Activated CD4-positive, alpha-beta memory T cell treated with anti-CD3 and anti-CD28 coated beads, Interleukin-2, amount 10 ng/mL, durations not matched to agents 7 days and 5 days (primary cell): ENCODE measurements around the gene TREX2. TPM values are rescaled to one million over a fixed set of nuclear protein-coding genes. Genes with fewer than 3 reads are reported as not detected.

Experiments used
- CTCF ChIA-PET: fragments of 350-600 bp; sonication (Branson Sonifier 250); formaldehyde crosslinking; loops from one replicate; lab custom pipeline; 2021; ENCODE audit warnings: antibody characterized with exemption, inconsistent platforms; lab: Charles Lee
- POLR2A ChIA-PET: fragments of 350-600 bp; sonication (Branson Sonifier 250); formaldehyde crosslinking; loops from one replicate; lab custom pipeline; 2021; ENCODE audit warnings: antibody characterized with exemption; lab: Charles Lee
- DNase-seq: peaks from one replicate; pipeline ENCODE4 v3.0.0-alpha.2; 2020
- H3K27ac Mint-ChIP-seq: one replicate; pipeline ENCODE4 v1.8.0; 2021; ENCODE audit warnings: mild to moderate bottlenecking, mixed read lengths
- H3K27me3 Mint-ChIP-seq: one replicate; pipeline ENCODE4 v1.8.0; 2021; ENCODE audit warnings: mixed read lengths
- H3K36me3 Mint-ChIP-seq: one replicate; pipeline ENCODE4 v1.8.0; 2021; ENCODE audit warnings: low read depth, mixed read lengths
- H3K4me1 Mint-ChIP-seq: one replicate; pipeline ENCODE4 v1.8.0; 2021; ENCODE audit warnings: mixed read lengths
- H3K4me3 Mint-ChIP-seq: one replicate; pipeline ENCODE4 v1.8.0; 2021; ENCODE audit warnings: mild to moderate bottlenecking, mixed read lengths
- H3K9me3 Mint-ChIP-seq: one replicate; pipeline ENCODE4 v1.8.0; 2021; ENCODE audit warnings: mixed read lengths
- total RNA-seq, 2 experiments: library from RNA; stranded (reverse); gene quantifications; one replicate each; pipeline ENCODE4 v1.2.3, GENCODE V29; 2021

Gene TREX2
- total RNA-seq, 2 experiments from 2014 or later: 1.1 to 1.8 TPM

DNA sequence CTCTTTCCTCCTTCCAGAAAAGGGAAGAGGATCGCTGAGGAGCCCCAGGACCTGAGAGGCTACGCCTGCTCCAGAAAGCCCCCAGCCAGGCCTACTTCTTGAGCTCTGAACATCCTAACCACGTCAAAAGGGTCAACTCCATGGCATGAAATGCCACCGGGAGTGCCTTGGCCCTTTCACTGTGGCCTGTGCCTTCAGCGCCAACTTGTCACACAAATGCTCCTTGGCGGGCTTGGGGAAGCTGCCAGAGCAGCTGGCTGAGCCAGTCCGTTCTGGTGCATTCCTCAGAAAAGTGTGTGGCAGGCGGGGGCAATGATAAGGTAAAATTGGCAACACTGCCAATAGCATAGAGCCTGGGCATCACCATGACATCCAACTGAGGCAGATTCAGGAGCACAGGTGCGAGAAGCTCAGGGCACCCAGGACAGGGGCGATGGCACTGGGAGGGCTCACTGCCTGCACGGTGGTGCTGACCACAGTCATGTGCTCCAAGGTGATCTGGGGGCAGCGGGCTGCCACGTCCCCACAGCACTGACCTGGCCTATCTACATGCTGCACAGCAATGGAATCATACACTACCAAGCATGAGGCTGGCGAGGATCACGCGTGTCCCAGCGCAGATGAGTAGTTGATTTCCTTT is 12.1 kb upstream of the TREX2 start:
- DNase-seq: no peak
- Mint-ChIP-seq H3K4me1 (no peaks in the 10 kb centered on the region), H3K27me3 (no peaks in the 10 kb centered on the region), H3K36me3 (peaks cover 9% of the 10 kb centered on the region), H3K4me3 (no peak overlapping the region), H3K27ac (no peak overlapping the region), H3K9me3 (no peaks in the 10 kb centered on the region)
- ChIA-PET CTCF (no interaction called here), POLR2A (no interaction called here)

- H3K4me3 Mint-ChIP-seq: no peak overlapping the region
- H3K27me3 Mint-ChIP-seq: no peaks in the 10 kb centered on the region
- CTCF ChIA-PET: no interaction called here
- POLR2A ChIA-PET: no interaction called here
- DNase-seq: no peak
- peaks cover 9% of the 10 kb centered on the region for H3K36me3 Mint-ChIP-seq
- H3K4me1 Mint-ChIP-seq: no peaks in the 10 kb centered on the region
- no peak overlapping the region for H3K27ac Mint-ChIP-seq
- H3K9me3 Mint-ChIP-seq: no peaks in the 10 kb centered on the region
Measured at GRCh38 chrX:153457136-153457825, 11.4 kb upstream of the TREX2 start.

GRCh38 chrX:153456704-153457103 is 10.8 kb upstream of the TREX2 start:
- Mint-ChIP-seq H3K4me3 (no peak overlapping the region), H3K9me3 (no peaks in the 10 kb centered on the region), H3K36me3 (peaks cover 8% of the 10 kb centered on the region), H3K27me3 (no peaks in the 10 kb centered on the region), H3K4me1 (no peaks in the 10 kb centered on the region), H3K27ac (no peak overlapping the region)
- DNase-seq: no peak
- ChIA-PET CTCF (no interaction called here), POLR2A (no interaction called here)

DNA sequence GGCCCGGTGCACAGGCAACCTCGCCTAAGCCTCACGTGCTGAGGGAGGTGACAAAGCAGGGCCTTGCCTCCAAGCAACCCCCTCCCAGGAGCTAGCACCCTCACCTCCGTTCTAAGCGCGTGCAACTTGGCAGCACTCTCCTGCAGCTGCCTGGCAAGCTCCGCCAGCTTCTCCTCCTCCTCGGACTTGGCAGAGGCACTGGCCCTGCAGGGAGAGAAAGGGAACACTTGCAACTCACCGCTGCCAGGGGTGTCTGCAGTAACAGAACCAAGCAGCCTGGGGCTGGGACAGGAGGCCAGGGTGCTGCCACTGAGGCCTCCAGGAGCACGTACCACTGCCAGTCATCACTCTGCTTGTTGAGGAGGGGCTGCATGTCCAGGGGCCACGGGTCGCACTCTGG is 10.3 kb upstream of the TREX2 start:
- POLR2A ChIA-PET: no interaction called here
- no peaks in the 10 kb centered on the region for H3K9me3 Mint-ChIP-seq
- peaks cover 6% of the 10 kb centered on the region for H3K36me3 Mint-ChIP-seq
- H3K4me3 Mint-ChIP-seq: no peak overlapping the region
- CTCF ChIA-PET: no interaction called here
- DNase-seq: no peak
- no peaks in the 10 kb centered on the region for H3K4me1 Mint-ChIP-seq
- H3K27me3 Mint-ChIP-seq: no peaks in the 10 kb centered on the region
- H3K27ac Mint-ChIP-seq: no peak overlapping the region

- DNase-seq: no peak
- H3K4me1 Mint-ChIP-seq: no peaks in the 10 kb centered on the region
- no peak overlapping the region for H3K27ac Mint-ChIP-seq
- no peaks in the 10 kb centered on the region for H3K27me3 Mint-ChIP-seq
- peaks cover 6% of the 10 kb centered on the region for H3K36me3 Mint-ChIP-seq
- no peak overlapping the region for H3K4me3 Mint-ChIP-seq
- ChIA-PET POLR2A (no interaction called here), CTCF (no interaction called here)
- no peaks in the 10 kb centered on the region for H3K9me3 Mint-ChIP-seq
Measured at GRCh38 chrX:153455571-153455970, 9.7 kb upstream of the TREX2 start.

DNA sequence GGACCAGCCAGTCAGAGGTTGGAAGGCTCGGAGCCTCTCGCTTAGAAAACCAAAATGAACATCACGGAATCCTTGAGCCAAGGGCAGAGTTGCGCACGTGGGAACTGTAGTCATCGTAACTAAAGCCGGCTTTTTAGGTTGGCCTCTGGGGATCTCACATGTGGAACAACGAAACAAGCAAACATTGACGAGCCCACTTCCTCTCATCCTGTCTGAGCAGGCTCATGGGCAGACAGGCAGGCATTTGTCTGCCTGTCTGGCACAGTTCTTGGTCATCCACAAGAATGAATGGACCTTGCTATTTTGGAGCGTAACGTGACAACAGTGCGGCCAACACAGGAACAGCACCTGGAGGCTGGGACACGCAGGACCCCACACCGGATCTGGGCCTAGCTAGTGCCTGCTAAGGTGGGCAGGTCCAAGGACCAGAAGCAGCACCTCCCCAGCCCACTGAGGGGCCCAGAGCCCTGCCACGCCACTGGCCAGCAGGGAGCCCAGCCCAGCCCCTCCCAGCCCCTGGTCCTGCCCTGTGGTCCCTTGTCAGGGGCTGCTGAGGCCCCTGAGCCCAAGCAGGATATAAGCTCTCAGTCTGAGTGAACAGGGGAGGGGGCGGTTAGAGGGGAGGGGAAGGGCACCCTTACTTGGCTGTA is 9.2 kb upstream of the TREX2 start:
- CTCF ChIA-PET: no interaction called here
- Mint-ChIP-seq H3K9me3 (no peaks in the 10 kb centered on the region), H3K27ac (no peak overlapping the region), H3K4me3 (no peak overlapping the region), H3K36me3 (peaks cover 6% of the 10 kb centered on the region), H3K4me1 (no peaks in the 10 kb centered on the region), H3K27me3 (no peaks in the 10 kb centered on the region)
- POLR2A ChIA-PET: no interaction called here
- DNase-seq: no peak

GRCh38 chrX:153450949-153451277 is 5.1 kb upstream of the TREX2 start:
- ChIA-PET CTCF (no interaction called here), POLR2A (no interaction called here)
- Mint-ChIP-seq H3K4me3 (no peak overlapping the region), H3K9me3 (no peaks in the 10 kb centered on the region), H3K36me3 (no peaks in the 10 kb centered on the region), H3K4me1 (no peaks in the 10 kb centered on the region), H3K27ac (no peak overlapping the region), H3K27me3 (no peaks in the 10 kb centered on the region)
- no peak for DNase-seq

GRCh38 chrX:153450114-153450948 is 4.5 kb upstream of the TREX2 start:
- POLR2A ChIA-PET: no interaction called here
- Mint-ChIP-seq H3K36me3 (no peaks in the 10 kb centered on the region), H3K27ac (no peak overlapping the region), H3K4me1 (no peaks in the 10 kb centered on the region), H3K4me3 (no peak overlapping the region), H3K27me3 (no peaks in the 10 kb centered on the region), H3K9me3 (no peaks in the 10 kb centered on the region)
- CTCF ChIA-PET: no interaction called here
- no peak for DNase-seq

GRCh38 chrX:153449368-153450113 is 3.7 kb upstream of the TREX2 start:
- POLR2A ChIA-PET: no interaction called here
- H3K27me3 Mint-ChIP-seq: no peaks in the 10 kb centered on the region
- CTCF ChIA-PET: no interaction called here
- DNase-seq: no peak
- H3K4me3 Mint-ChIP-seq: no peak overlapping the region
- no peak overlapping the region for H3K27ac Mint-ChIP-seq
- H3K36me3 Mint-ChIP-seq: no peaks in the 10 kb centered on the region
- no peaks in the 10 kb centered on the region for H3K9me3 Mint-ChIP-seq
- H3K4me1 Mint-ChIP-seq: no peaks in the 10 kb centered on the region

- no peaks in the 10 kb centered on the region for H3K4me1 Mint-ChIP-seq
- no peak for DNase-seq
- H3K27me3 Mint-ChIP-seq: no peaks in the 10 kb centered on the region
- ChIA-PET CTCF (no interaction called here), POLR2A (no interaction called here)
- H3K36me3 Mint-ChIP-seq: no peaks in the 10 kb centered on the region
- H3K27ac Mint-ChIP-seq: no peak overlapping the region
- H3K4me3 Mint-ChIP-seq: no peak overlapping the region
- H3K9me3 Mint-ChIP-seq: no peaks in the 10 kb centered on the region
Measured at GRCh38 chrX:153448556-153449367, 2.9 kb upstream of the TREX2 start.

DNA sequence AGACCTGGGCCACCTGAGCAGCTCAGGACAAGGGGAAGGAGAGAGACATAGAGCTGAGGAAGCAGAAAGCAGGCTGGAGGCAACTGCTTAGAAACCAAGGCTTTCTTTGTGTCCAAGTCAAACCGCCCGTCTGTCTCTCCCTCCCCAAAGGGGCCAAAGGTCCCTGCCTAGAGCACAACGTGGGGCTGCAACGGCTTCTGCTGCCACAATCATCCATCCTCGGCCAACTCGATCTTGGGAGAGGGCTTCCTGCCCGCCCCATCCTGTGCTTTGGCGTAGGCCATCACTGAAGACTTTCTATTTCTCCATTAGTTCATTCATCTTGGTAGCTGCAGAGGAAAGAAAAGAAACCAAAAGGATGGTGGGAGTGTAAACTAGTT is 1.7 kb upstream of the TREX2 start:
- Mint-ChIP-seq H3K4me1 (no peaks in the 10 kb centered on the region), H3K27ac (no peak overlapping the region), H3K36me3 (no peaks in the 10 kb centered on the region), H3K4me3 (no peak overlapping the region), H3K9me3 (no peaks in the 10 kb centered on the region), H3K27me3 (no peaks in the 10 kb centered on the region)
- ChIA-PET POLR2A (no interaction called here), CTCF (no interaction called here)
- DNase-seq: no peak

- H3K27ac Mint-ChIP-seq: no peak overlapping the region
- POLR2A ChIA-PET: no interaction called here
- H3K4me3 Mint-ChIP-seq: no peak overlapping the region
- no peaks in the 10 kb centered on the region for H3K4me1 Mint-ChIP-seq
- no peaks in the 10 kb centered on the region for H3K9me3 Mint-ChIP-seq
- H3K27me3 Mint-ChIP-seq: no peaks in the 10 kb centered on the region
- DNase-seq: no peak
- CTCF ChIA-PET: no interaction called here
- H3K36me3 Mint-ChIP-seq: no peaks in the 10 kb centered on the region
Measured at GRCh38 chrX:153446950-153447580, 1.2 kb upstream of the TREX2 start.
